Loucy (cell line): ENCODE results near the gene CCDC63.

ENCODE experiments used
- H2AFZ ChIP-seq: fragments of 200-600 bp; sonication (generic); 2 replicates; pipeline ENCODE4 v1.6.0; 2016; ENCODE audit warnings: antibody characterized with exemption, mild to moderate bottlenecking, low read length, moderate library complexity
- H3F3A ChIP-seq: fragments of 200-600 bp; 2 replicates; pipeline ENCODE4 v1.6.0; 2016; ENCODE audit warnings: antibody characterized with exemption, low read depth, mild to moderate bottlenecking
- H3K27me3 ChIP-seq: fragments of 200-600 bp; sonication (generic); 2 replicates; pipeline ENCODE4 v1.6.1; 2014; ENCODE audit warnings: low read length, mild to moderate bottlenecking; ENCODE audit not compliant: insufficient read depth, poor library complexity, severe bottlenecking
- H3K36me3 ChIP-seq: fragments of 200-600 bp; sonication (generic); 2 replicates; pipeline ENCODE4 v1.6.1; 2016; ENCODE audit warnings: low read length; ENCODE audit not compliant: insufficient read depth
- H3K4me1 ChIP-seq: fragments of 200-600 bp; sonication (generic); 2 replicates; pipeline ENCODE4 v1.5.1; 2014; ENCODE audit warnings: low read length, mild to moderate bottlenecking; ENCODE audit not compliant: insufficient read depth, poor library complexity, severe bottlenecking
- H3K4me2 ChIP-seq: fragments of 200-600 bp; sonication (generic); 2 replicates; pipeline ENCODE4 v1.6.0; 2014; ENCODE audit warnings: antibody characterized with exemption, low read length, low read depth, mild to moderate bottlenecking; ENCODE audit not compliant: poor library complexity, severe bottlenecking
- H3K4me3 ChIP-seq: fragments of 200-600 bp; sonication (generic); 2 replicates; pipeline ENCODE4 v1.5.1; 2014; ENCODE audit warnings: low read length, mild to moderate bottlenecking, mixed read lengths; ENCODE audit not compliant: poor library complexity, severe bottlenecking
- H3K79me2 ChIP-seq: fragments of 200-600 bp; sonication (generic); 2 replicates; pipeline ENCODE4 v1.6.1; 2014; ENCODE audit warnings: low read length; ENCODE audit not compliant: insufficient read depth
- H3K9ac ChIP-seq: fragments of 200-600 bp; sonication (generic); 2 replicates; pipeline ENCODE4 v1.6.0; 2014; ENCODE audit warnings: mild to moderate bottlenecking, low read depth, low read length, moderate library complexity; ENCODE audit not compliant: poor library complexity, severe bottlenecking
- H3K9me2 ChIP-seq: fragments of 200-600 bp; sonication (generic); replicated peaks from 2 replicates; pipeline ENCODE4 v1.6.1; 2016; ENCODE audit warnings: low read depth, low read length, mixed read lengths
- H3K9me3 ChIP-seq: fragments of 200-600 bp; sonication (generic); 2 replicates; pipeline ENCODE4 v1.6.1; 2014; ENCODE audit warnings: mild to moderate bottlenecking, antibody characterized with exemption, low read length, low read depth; ENCODE audit not compliant: insufficient read depth
- H4K20me1 ChIP-seq: fragments of 200-600 bp; sonication (generic); 2 replicates; pipeline ENCODE4 v1.6.0; 2014; ENCODE audit warnings: antibody characterized with exemption, low read length, mild to moderate bottlenecking; ENCODE audit not compliant: insufficient read depth, poor library complexity, severe bottlenecking
- EZH2phosphoT487 ChIP-seq: fragments of 200-600 bp; IDR thresholded peaks from 2 replicates; pipeline ENCODE4 v1.6.1; 2018; ENCODE audit warnings: antibody characterized with exemption, mild to moderate bottlenecking, moderate library complexity, borderline replicate concordance
- TF ChIP-seq, protein P1 (sequence below): fragments of 200-600 bp; sonication (generic); conservative IDR thresholded peaks from 2 replicates; pipeline ENCODE4 v1.5.1; 2014; ENCODE audit warnings: mild to moderate bottlenecking, antibody characterized with exemption, low read length

CCDC63 gene

DNA sequence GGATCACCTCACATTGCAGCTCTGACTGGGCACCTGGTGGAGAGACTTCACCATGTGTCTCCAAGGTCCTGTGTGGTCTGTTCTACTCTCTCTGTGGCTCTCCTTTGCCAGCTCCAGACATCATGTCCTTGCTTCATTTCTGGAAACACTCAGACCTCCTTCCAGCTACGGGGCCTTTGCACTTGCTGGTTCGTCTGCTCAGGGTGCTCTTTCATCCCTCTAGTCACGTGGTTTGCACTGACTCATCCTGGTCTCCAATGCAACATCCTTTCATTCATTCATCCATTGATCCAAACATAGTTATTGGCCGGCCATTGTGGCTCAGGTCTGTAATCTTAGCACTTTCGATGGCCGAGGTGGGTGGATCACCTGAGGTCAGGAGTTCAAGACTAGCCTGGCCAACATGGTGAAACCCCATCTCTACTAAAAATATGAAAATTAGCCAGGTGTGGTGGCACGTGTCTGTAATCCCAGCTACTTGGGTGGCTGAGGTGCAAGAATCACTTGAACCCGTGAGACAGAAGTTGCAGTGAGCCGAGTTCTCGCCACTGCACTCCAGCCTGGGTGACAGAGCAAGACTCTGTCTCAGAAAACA is 23.9 kb upstream of the CCDC63 start:
- H3K9ac ChIP-seq = no peak overlapping the region
- H3K27me3 ChIP-seq = no peaks in the 10 kb centered on the region
- H3K4me2 ChIP-seq = no peak overlapping the region
- H4K20me1 ChIP-seq = no peaks in the 10 kb centered on the region
- H3K9me2 ChIP-seq = no peaks in the 10 kb centered on the region
- H3K9me3 ChIP-seq = no peaks in the 10 kb centered on the region
- H3K4me1 ChIP-seq = no peaks in the 10 kb centered on the region
- H3K36me3 ChIP-seq = no peaks in the 10 kb centered on the region
- H3K4me3 ChIP-seq = no peak overlapping the region
- TF ChIP-seq EZH2phosphoT487 = no peak
- TF ChIP-seq, protein P1, sequence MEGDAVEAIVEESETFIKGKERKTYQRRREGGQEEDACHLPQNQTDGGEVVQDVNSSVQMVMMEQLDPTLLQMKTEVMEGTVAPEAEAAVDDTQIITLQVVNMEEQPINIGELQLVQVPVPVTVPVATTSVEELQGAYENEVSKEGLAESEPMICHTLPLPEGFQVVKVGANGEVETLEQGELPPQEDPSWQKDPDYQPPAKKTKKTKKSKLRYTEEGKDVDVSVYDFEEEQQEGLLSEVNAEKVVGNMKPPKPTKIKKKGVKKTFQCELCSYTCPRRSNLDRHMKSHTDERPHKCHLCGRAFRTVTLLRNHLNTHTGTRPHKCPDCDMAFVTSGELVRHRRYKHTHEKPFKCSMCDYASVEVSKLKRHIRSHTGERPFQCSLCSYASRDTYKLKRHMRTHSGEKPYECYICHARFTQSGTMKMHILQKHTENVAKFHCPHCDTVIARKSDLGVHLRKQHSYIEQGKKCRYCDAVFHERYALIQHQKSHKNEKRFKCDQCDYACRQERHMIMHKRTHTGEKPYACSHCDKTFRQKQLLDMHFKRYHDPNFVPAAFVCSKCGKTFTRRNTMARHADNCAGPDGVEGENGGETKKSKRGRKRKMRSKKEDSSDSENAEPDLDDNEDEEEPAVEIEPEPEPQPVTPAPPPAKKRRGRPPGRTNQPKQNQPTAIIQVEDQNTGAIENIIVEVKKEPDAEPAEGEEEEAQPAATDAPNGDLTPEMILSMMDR = no peak
- H3F3A ChIP-seq = no peaks in the 10 kb centered on the region
- H3K79me2 ChIP-seq = no peaks in the 10 kb centered on the region
- H2AFZ ChIP-seq = no peak overlapping the region

- Histone ChIP-seq H3K4me2 (no peak overlapping the region), H3K9me3 (no peaks in the 10 kb centered on the region), H3K4me3 (no peak overlapping the region), H3K36me3 (no peaks in the 10 kb centered on the region), H3K79me2 (no peaks in the 10 kb centered on the region), H3K4me1 (no peaks in the 10 kb centered on the region), H4K20me1 (no peaks in the 10 kb centered on the region), H3F3A (no peaks in the 10 kb centered on the region), H3K27me3 (no peaks in the 10 kb centered on the region), H3K9me2 (no peaks in the 10 kb centered on the region), H3K9ac (no peak overlapping the region), H2AFZ (no peak overlapping the region)
- no peak for TF ChIP-seq EZH2phosphoT487
- TF ChIP-seq, protein P1 = no peak
Measured at GRCh38 chr12:110824342-110824741, 22.4 kb upstream of the CCDC63 start.

DNA sequence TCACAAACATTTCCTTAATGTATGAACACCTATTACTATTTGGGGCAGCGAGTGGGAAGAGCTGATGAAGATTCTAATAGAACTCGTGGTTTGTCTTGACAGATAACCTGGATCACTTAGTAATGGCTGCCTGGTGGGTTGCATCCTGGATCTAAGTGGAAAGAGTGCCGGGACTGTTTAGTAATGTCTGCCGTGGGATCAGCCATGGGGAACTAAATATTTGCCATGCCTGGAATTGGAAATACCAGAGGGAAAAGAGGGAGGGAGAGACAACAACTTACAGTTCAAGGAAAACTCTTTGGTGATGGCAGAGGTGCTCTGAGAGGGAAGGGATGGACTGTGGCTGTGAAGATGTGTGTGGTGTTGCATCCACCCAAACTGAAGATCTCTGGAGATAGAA is 21.3 kb upstream of the CCDC63 start:
- no peak overlapping the region for H3K9ac ChIP-seq
- H3K4me2 ChIP-seq = no peak overlapping the region
- H3F3A ChIP-seq = no peaks in the 10 kb centered on the region
- H3K36me3 ChIP-seq = no peaks in the 10 kb centered on the region
- H3K9me2 ChIP-seq = no peaks in the 10 kb centered on the region
- no peak for TF ChIP-seq EZH2phosphoT487
- TF ChIP-seq, protein P1 = no peak
- no peaks in the 10 kb centered on the region for H4K20me1 ChIP-seq
- no peaks in the 10 kb centered on the region for H3K9me3 ChIP-seq
- H3K79me2 ChIP-seq = no peaks in the 10 kb centered on the region
- no peak overlapping the region for H2AFZ ChIP-seq
- H3K27me3 ChIP-seq = no peaks in the 10 kb centered on the region
- H3K4me3 ChIP-seq = no peak overlapping the region
- no peaks in the 10 kb centered on the region for H3K4me1 ChIP-seq
